Measurements from ENCODE around the gene PPP1R27.

Gene PPP1R27

DNA sequence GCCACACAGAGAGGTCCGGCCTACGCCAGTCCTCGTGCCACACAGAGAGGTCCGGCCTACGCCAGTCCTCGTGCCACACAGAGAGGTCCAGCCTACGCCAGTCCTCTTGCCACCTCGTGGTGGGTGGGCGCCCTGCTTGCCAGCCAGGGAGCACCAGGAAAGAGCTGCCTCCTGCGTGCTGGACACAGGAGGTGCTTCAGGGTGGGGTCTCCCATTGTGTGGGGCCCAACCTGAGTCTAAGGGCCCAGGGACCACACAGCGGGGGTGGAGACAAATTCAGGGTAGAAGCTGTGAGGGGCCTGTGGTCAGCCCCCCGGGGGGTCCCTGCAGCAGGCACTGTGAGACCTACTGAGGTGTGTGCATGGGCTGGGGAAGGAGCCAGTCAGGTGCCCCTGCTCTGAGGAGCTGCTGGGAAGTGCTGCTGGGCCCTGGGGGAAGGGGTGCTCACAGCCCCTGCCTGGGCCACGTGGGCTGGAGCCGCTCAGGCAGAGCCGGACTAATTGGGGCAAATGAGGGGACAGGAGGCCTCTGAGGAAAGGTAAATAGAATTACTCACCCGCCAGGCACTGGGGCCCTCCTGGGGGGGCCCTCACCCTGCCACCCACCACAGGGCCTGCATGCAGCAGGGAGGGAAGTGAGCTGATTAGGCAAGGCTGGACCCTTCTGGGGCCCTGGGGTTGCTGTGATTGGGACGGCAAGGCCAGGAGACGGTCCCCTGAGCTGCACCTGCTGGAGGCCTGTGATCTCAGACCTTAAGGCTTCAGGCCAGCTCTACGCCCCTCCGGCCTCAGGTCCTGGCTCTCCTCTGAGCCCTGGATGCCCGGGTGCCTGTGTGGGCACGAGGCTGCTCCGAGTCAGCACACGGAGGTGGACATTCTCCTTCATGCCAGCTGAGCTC lies 19.9 kb downstream of the PPP1R27 start:
- H3K9ac ChIP-seq (ENCODE audit: low read depth, low read length): no peak overlapping the region
- no peaks in the 10 kb centered on the region for H3K9me3 ChIP-seq (ENCODE audit: control insufficient read depth, insufficient read depth, low read length)
- H3K36me3 ChIP-seq (ENCODE audit: control insufficient read depth, insufficient read depth, low read length): no peaks in the 10 kb centered on the region
- no peaks in the 10 kb centered on the region for H3K4me1 ChIP-seq (ENCODE audit: control insufficient read depth, insufficient read depth, low read length)
- no peak overlapping the region for H3K27ac ChIP-seq (ENCODE audit: low read depth, low read length)
- no peaks in the 10 kb centered on the region for H3K27me3 ChIP-seq (ENCODE audit: control insufficient read depth, insufficient read depth, low read length)
- no peak overlapping the region for H3K4me3 ChIP-seq (ENCODE audit: low read depth, low read length)

DNA sequence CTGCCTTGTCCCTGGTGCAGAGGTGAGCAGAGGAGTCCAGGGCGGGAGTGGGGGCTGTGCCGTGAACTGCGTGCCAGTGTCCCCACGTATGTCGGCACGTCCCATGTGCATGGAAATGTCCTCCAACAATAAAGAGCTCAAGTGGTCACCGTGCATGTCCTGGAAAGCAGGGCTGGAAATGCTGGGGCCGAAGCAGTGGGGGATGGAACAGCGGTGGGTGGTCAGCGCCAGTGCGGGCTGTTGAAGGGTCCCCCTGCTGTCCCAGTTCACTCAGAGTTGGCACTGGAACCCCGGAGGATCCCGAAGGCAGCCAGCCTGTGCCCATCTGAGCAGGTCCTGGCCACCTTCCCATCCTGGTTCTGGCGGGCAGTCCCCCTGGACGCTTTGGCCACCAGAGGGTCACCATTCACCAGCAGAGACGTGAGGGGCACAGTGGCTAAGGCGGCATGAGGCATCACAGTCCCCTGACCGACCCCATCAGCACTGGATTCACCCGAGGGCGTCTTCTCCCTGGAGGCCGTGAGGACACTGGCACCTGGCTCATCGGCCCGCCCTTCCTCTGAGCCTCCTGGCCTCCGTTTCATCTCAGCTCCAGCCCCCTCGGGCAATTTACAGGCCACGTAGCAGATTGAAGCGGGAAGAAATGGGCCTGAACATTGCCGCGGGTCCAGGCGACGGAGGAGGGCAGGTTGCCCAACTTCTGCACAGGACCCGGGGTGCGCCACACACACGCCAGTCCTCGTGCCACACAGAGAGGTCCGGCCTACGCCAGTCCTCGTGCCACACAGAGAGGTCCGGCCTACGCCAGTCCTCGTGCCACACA lies 20.8 kb downstream of the PPP1R27 start:
- H3K9me3 ChIP-seq (ENCODE audit: control insufficient read depth, insufficient read depth, low read length): no peaks in the 10 kb centered on the region
- no peak overlapping the region for H3K9ac ChIP-seq (ENCODE audit: low read depth, low read length)
- no peak overlapping the region for H3K27ac ChIP-seq (ENCODE audit: low read depth, low read length)
- H3K4me1 ChIP-seq (ENCODE audit: control insufficient read depth, insufficient read depth, low read length): no peaks in the 10 kb centered on the region
- no peaks in the 10 kb centered on the region for H3K27me3 ChIP-seq (ENCODE audit: control insufficient read depth, insufficient read depth, low read length)
- H3K36me3 ChIP-seq (ENCODE audit: control insufficient read depth, insufficient read depth, low read length): no peaks in the 10 kb centered on the region
- H3K4me3 ChIP-seq (ENCODE audit: low read depth, low read length): no peak overlapping the region

DNA sequence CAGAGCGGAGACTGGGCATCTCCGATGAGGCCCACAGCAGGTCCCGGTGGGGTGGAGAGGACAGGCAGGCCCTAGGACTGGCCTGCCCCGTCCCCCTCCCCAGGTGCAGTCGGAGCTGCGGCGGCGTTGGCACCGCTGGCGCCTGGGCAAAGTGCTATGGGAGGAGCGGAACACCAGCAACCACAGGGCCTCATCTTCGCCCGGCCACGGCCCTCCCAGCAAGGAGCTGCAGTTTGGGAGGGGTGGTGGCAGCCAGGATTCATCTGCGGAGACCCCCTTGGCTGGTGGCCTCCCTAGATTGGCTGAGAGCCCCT lies 21.5 kb downstream of the PPP1R27 start:
- no peaks in the 10 kb centered on the region for H3K4me1 ChIP-seq (ENCODE audit: control insufficient read depth, insufficient read depth, low read length)
- no peak overlapping the region for H3K9ac ChIP-seq (ENCODE audit: low read depth, low read length)
- H3K4me3 ChIP-seq (ENCODE audit: low read depth, low read length): no peak overlapping the region
- H3K27ac ChIP-seq (ENCODE audit: low read depth, low read length): no peak overlapping the region
- H3K36me3 ChIP-seq (ENCODE audit: control insufficient read depth, insufficient read depth, low read length): no peaks in the 10 kb centered on the region
- no peaks in the 10 kb centered on the region for H3K9me3 ChIP-seq (ENCODE audit: control insufficient read depth, insufficient read depth, low read length)
- H3K27me3 ChIP-seq (ENCODE audit: control insufficient read depth, insufficient read depth, low read length): no peaks in the 10 kb centered on the region

DNA sequence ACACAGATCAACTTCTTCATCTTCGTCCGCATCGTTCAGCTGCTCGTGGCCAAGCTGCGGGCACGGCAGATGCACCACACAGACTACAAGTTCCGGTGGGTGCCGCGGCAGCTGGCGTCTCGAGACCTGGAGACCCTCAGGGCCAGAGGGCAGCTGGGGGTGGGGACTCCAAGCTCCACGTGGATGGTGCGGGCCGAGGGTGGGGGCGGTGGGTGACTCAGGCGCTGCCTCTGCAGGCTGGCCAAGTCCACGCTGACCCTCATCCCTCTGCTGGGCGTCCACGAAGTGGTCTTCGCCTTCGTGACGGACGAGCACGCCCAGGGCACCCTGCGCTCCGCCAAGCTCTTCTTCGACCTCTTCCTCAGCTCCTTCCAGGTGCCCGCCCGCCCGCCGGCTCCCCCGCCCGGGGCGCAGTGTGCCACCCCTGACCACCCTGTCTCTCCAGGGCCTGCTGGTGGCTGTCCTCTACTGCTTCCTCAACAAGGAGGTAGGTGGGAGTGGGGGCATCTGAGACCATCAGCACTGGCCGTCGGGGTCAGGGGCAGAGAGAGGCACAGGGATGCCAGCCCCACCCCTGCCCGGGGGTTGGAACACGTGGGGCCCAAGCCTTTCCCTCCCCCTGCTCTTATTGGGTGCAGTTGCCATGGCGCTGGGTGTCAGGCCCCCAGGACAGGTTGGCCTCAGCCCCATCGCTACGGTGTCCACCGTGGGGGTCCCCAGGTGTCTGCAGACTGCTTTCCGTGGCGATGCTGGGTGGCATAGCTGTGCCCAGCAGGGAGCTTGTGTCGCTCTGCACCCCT lies 22.1 kb downstream of the PPP1R27 start:
- H3K4me3 ChIP-seq (ENCODE audit: low read depth, low read length): no peak overlapping the region
- no peaks in the 10 kb centered on the region for H3K9me3 ChIP-seq (ENCODE audit: control insufficient read depth, insufficient read depth, low read length)
- H3K27ac ChIP-seq (ENCODE audit: low read depth, low read length): no peak overlapping the region
- no peaks in the 10 kb centered on the region for H3K36me3 ChIP-seq (ENCODE audit: control insufficient read depth, insufficient read depth, low read length)
- H3K27me3 ChIP-seq (ENCODE audit: control insufficient read depth, insufficient read depth, low read length): no peaks in the 10 kb centered on the region
- H3K9ac ChIP-seq (ENCODE audit: low read depth, low read length): no peak overlapping the region
- no peaks in the 10 kb centered on the region for H3K4me1 ChIP-seq (ENCODE audit: control insufficient read depth, insufficient read depth, low read length)

DNA sequence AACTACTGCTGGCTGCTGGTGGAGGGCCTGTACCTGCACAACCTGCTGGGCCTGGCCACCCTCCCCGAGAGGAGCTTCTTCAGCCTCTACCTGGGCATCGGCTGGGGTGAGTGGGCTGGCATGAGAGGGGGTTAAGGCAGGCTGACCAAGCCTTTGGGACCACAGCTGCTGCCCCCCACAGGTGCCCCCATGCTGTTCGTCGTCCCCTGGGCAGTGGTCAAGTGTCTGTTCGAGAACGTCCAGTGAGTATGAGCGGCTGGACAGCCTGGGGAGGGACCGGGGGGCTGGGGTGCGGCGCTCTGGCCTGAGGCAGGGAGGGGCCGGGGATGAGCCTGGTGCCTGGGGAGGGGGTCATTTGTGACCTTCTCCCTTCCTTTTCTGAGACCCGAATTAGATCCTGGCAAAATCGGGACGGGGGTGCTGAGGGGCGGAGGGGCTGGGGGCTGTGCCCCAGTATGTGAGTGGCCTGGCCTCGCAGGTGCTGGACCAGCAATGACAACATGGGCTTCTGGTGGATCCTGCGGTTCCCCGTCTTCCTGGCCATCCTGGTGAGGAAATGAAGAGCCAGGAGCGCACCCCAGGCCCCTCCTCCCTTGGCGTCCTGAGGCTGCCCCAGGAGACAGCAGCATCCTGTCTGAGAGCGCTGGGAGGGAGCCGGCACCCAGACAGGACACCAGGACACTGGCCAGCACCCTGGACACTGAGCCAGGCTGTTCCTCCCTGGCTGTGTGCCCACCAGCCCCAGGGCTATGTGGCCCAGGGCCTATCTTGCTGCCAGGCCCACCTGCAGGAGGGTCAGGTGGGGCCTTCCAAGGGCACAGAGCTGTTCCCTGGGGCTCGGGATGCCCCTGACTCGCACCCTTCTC lies 22.9 kb downstream of the PPP1R27 start:
- H3K4me1 ChIP-seq (ENCODE audit: control insufficient read depth, insufficient read depth, low read length): no peaks in the 10 kb centered on the region
- no peak overlapping the region for H3K27ac ChIP-seq (ENCODE audit: low read depth, low read length)
- H3K9me3 ChIP-seq (ENCODE audit: control insufficient read depth, insufficient read depth, low read length): no peaks in the 10 kb centered on the region
- no peak overlapping the region for H3K9ac ChIP-seq (ENCODE audit: low read depth, low read length)
- H3K36me3 ChIP-seq (ENCODE audit: control insufficient read depth, insufficient read depth, low read length): no peaks in the 10 kb centered on the region
- H3K4me3 ChIP-seq (ENCODE audit: low read depth, low read length): no peak overlapping the region
- H3K27me3 ChIP-seq (ENCODE audit: control insufficient read depth, insufficient read depth, low read length): peaks cover 5% of the 10 kb centered on the region; the same call in 1 of the 2 replicates

DNA sequence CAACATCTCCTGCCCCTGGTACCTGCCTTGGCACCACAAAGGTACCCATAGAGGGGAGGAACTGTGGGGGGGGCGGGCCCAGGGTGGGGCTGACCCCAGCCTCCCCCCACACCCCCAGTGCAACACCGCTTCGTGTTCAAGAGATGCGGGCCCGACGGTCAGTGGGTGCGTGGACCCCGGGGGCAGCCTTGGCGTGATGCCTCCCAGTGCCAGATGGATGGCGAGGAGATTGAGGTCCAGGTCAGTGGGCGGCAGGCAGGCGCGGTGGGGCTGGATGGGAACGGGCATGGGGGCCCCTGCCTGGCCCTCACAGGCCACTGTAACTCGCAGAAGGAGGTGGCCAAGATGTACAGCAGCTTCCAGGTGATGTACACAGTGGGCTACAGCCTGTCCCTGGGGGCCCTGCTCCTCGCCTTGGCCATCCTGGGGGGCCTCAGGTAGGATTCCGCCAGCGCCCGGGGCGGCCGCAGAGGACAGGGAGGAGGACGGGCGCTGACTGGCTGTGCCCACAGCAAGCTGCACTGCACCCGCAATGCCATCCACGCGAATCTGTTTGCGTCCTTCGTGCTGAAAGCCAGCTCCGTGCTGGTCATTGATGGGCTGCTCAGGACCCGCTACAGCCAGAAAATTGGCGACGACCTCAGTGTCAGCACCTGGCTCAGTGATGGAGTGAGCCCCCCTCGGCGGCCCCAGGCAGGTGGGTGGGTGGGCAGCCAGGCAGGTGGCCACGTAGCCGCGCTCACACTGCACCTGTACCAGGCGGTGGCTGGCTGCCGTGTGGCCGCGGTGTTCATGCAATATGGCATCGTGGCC lies 23.8 kb downstream of the PPP1R27 start:
- no peaks in the 10 kb centered on the region for H3K9me3 ChIP-seq (ENCODE audit: control insufficient read depth, insufficient read depth, low read length)
- H3K36me3 ChIP-seq (ENCODE audit: control insufficient read depth, insufficient read depth, low read length): no peaks in the 10 kb centered on the region
- no peaks in the 10 kb centered on the region for H3K4me1 ChIP-seq (ENCODE audit: control insufficient read depth, insufficient read depth, low read length)
- no peak overlapping the region for H3K9ac ChIP-seq (ENCODE audit: low read depth, low read length)
- no peak overlapping the region for H3K27ac ChIP-seq (ENCODE audit: low read depth, low read length)
- H3K27me3 ChIP-seq (ENCODE audit: control insufficient read depth, insufficient read depth, low read length): peaks cover 12% of the 10 kb centered on the region
- no peak overlapping the region for H3K4me3 ChIP-seq (ENCODE audit: low read depth, low read length)

DNA sequence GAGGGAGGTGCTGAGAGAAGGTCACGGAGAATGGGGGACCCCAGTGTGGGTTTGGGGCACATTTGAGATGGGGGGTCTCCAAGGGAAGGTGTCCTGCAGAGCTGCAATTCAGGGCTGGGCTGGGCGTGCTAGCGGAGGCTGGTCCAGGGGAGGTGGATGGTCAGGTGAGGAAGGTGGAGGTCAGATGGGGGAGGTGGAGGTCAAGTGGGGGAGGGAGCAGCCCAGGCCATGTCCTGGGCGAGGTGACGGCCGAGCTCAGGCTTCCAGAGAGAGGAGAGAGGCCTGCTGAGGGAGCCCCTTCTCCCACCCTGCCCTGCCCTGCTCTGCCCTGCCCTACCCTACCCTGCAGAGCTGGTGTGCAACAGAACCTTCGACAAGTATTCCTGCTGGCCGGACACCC lies 24.4 kb downstream of the PPP1R27 start:
- Histone ChIP-seq H3K27me3 (ENCODE audit: control insufficient read depth, insufficient read depth, low read length) (peaks cover 18% of the 10 kb centered on the region), H3K4me1 (ENCODE audit: control insufficient read depth, insufficient read depth, low read length) (no peaks in the 10 kb centered on the region), H3K4me3 (ENCODE audit: low read depth, low read length) (no peak overlapping the region), H3K27ac (ENCODE audit: low read depth, low read length) (no peak overlapping the region), H3K36me3 (ENCODE audit: control insufficient read depth, insufficient read depth, low read length) (no peaks in the 10 kb centered on the region), H3K9me3 (ENCODE audit: control insufficient read depth, insufficient read depth, low read length) (no peaks in the 10 kb centered on the region), H3K9ac (ENCODE audit: low read depth, low read length) (no peak overlapping the region)

DNA sequence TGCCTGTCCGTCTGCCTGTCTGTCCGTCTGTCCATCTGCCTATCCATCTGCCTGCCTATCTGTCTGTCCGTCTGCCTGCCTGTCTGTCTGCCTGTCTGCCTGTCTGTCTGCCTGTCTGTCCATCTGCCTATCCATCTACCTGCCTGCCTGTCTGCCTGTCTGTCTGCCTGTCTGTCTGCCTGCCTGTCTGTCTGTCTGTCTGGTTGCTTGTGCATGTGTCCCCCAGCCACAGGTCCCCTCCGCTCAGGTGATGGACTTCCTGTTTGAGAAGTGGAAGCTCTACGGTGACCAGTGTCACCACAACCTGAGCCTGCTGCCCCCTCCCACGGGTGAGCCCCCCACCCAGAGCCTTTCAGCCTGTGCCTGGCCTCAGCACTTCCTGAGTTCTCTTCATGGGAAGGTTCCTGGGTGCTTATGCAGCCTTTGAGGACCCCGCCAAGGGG lies 25.3 kb downstream of the PPP1R27 start:
- H3K4me1 ChIP-seq (ENCODE audit: control insufficient read depth, insufficient read depth, low read length): no peaks in the 10 kb centered on the region
- no peak overlapping the region for H3K9ac ChIP-seq (ENCODE audit: low read depth, low read length)
- no peaks in the 10 kb centered on the region for H3K36me3 ChIP-seq (ENCODE audit: control insufficient read depth, insufficient read depth, low read length)
- H3K27ac ChIP-seq (ENCODE audit: low read depth, low read length): no peak overlapping the region
- no peak overlapping the region for H3K4me3 ChIP-seq (ENCODE audit: low read depth, low read length)
- peaks cover 25% of the 10 kb centered on the region for H3K27me3 ChIP-seq (ENCODE audit: control insufficient read depth, insufficient read depth, low read length)
- no peaks in the 10 kb centered on the region for H3K9me3 ChIP-seq (ENCODE audit: control insufficient read depth, insufficient read depth, low read length)

DNA sequence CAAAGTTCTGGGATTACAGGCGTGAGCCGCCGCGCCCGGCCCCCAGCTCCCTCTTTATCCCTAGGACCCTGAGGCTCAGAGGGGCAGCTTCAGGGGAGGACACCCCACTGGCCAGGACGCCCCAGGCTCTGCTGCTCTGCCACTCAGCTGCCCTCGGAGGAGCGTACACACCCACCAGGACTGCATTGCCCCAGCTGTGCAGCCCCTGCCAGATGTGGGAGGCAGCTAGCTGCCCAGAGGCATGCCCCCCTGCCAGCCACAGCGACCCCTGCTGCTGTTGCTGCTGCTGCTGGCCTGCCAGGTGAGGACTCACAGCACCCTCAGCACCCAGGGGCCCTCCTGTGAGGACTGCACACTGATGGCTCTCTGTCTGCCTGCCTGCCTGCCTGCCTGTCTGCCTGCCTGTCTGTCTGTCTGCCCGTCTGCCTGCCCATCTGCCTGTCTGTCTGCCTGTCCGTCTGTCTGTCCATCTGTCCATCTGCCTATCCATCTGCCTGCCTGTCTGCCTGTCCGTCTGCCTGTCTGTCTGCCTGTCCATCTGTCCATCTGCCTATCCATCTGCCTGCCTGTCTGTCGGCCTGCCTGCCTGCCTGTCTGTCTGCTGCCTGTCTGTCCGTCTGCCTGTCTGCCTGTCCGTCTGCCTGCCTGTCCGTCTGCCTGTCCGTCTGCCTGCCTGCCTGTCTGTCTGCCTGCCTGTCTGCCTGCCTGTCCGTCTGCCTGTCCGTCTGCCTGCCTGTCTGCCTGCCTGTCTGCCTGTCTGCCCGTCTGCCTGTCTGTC lies 25.9 kb downstream of the PPP1R27 start:
- no peak overlapping the region for H3K27ac ChIP-seq (ENCODE audit: low read depth, low read length)
- H3K4me3 ChIP-seq (ENCODE audit: low read depth, low read length): no peak overlapping the region
- no peaks in the 10 kb centered on the region for H3K9me3 ChIP-seq (ENCODE audit: control insufficient read depth, insufficient read depth, low read length)
- H3K9ac ChIP-seq (ENCODE audit: low read depth, low read length): no peak overlapping the region
- H3K27me3 ChIP-seq (ENCODE audit: control insufficient read depth, insufficient read depth, low read length): peaks cover 31% of the 10 kb centered on the region
- H3K36me3 ChIP-seq (ENCODE audit: control insufficient read depth, insufficient read depth, low read length): no peaks in the 10 kb centered on the region
- no peaks in the 10 kb centered on the region for H3K4me1 ChIP-seq (ENCODE audit: control insufficient read depth, insufficient read depth, low read length)
